GM15510 (cell line): ENCODE data around the gene YIF1B.

Experiments used
- POLR2A ChIP-seq: IDR thresholded peaks from 3 replicates; pipeline ENCODE4 v1.6.1; 2011; ENCODE audit warnings: borderline replicate concordance; ENCODE audit not compliant: insufficient read length; ENCODE audit errors: extremely low read depth

The YIF1B gene

DNA sequence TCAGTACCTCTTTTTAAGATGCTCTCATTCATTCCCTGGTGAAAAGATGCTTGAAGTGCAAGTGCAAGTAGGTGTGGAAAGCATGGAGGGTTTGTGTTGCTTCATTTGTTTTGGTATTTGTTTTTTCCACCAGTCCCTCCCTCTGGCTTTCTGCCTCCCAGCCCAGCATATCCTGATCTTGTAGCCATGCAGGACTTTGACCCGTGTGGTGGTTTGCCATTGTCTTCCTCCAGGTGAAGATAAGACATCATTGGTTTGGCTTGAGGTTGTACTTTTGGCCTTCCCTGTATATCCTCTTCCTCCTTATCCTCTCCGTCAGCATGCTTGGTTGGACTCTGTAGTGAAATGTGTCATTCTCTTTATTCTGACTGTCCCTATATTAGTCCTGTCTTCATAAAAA lies 42.2 kb downstream of the YIF1B start:
- no peak for TF ChIP-seq POLR2A

DNA sequence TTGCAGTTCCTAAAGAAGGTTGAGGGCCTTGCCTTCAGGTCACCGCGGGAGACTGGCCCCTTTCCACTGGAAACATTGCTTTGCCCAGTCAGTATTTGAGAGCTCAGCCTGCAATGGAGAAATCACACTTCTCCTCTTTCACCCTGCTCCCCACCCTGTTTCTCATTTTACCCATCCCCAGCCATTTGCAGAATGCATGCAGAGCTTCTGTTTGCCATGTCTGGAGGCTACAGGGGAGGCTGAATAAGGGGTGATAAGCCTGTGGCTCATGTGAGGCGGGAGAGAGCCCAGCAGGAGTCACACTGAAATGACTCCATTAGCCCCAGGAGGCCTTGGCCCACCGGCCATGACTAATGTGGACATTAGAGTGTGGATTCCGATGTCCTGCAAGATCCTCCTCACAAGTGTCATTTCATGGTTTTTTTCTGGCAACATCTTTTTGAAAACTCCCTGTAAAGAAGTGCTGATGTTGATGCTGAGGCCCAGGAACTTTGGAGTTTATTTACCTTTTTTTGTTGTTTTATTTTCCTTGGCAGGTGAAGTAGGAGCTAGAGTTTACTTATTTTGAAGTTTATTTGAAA lies 45.1 kb downstream of the YIF1B start:
- no peak for TF ChIP-seq POLR2A

DNA sequence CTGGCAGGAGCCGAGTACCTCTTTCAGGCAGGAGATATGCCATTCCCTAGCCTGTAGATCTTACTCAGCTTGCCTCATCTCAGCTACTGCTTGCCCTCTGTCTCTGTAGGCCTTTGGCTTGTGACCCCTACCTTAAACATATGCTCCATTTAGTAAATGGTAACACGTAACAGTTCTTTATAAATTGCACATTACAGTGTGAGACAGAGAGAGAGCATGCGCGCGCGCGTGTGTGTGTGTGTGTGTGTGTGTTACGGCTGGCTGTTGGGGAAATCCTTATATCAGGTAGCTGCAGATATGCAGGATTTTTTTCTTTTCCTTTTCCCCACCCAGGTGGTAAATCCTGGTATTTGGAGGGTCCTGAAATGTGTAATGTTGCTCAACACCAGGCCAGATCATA lies 47.2 kb downstream of the YIF1B start:
- no peak for TF ChIP-seq POLR2A

DNA sequence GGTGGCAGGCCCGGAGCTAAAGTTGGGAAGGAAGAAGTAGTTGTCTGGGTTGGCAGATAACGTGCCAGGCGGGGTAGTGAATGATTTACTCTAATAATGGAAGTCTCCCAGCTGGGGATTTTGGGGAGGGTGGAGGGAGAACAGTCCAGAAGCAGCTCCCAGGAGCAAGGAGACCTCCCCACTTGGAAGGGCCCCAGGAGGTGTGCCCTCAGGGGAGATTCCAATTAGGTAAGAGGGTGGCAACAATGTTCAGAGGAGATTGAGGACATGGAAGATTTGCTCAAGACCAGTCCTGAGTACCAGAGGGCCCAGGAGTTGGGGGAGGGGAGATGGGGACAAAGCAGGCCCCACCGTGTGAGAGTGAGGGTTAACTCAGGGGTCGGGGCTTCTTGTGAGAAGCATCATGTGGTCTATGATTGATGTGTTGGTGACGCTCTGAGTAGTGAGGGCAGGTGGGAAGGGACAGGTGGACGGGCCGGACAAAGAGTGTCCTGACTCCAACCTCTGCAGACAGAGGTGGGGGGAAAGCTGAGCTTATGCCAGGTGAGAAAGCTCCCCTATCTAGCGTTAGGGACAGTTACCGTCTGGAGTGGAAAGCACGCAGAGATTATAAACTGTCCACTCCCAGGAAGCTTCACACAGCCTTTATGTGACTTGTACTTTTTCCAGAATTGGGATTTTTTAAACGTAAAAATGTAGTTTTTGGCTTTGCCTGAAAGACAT lies 47.8 kb downstream of the YIF1B start:
- no peak for TF ChIP-seq POLR2A

DNA sequence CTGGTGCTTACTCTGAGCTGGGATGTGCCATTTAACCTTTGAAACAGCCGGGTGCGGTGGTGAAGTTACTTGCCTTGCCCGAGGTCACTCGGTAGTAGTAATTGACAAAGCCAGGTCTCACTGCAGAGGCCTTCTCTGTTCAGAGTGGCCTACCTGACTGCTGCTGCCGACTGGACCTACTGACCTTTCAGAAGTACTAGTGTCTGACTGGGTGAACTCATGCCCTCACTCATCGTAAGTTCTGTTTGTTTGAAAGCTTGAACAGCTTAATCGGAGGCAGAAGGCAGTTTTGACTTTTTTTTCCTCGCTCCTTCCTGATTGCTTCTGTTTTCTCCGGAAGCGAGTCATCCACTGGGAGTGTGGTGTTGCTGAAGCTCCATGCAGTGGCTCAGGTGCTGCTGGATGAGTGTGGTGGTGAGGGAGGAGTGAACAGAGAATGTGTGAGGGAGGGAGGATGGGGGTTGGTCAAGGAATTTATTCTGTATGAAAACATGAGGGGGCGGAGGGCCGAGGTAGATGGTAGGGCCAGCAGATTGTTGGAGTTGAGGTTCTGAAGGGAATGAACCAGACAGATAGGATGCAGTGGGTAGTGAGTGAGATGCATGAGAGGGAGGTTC lies 48.7 kb downstream of the YIF1B start:
- no peak for TF ChIP-seq POLR2A

DNA sequence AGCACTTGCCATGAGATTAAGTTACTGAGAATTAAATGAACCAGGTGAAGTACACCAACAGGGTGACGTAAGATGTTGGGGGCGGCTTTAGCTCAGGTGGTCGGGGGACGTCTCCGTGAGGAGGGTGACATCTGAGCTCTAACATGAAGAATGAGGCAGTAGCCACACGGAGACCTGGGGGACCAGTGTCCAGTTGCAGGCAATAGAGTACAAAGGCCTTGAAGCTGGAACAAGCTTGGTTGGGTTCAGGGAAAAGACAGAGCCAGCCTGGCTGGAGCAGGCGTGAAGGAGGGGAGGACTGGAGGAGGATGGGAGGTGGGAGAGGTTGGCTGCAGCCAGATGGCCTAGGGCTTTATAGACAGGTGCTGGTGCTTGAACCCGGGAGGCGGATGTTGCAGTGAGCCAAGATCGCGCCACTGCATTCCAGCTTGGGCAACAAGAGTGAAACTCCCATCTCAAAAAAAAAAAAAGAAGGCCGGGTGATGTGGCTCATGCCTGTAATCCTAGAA lies 49.8 kb downstream of the YIF1B start:
- TF ChIP-seq POLR2A: no peak

DNA sequence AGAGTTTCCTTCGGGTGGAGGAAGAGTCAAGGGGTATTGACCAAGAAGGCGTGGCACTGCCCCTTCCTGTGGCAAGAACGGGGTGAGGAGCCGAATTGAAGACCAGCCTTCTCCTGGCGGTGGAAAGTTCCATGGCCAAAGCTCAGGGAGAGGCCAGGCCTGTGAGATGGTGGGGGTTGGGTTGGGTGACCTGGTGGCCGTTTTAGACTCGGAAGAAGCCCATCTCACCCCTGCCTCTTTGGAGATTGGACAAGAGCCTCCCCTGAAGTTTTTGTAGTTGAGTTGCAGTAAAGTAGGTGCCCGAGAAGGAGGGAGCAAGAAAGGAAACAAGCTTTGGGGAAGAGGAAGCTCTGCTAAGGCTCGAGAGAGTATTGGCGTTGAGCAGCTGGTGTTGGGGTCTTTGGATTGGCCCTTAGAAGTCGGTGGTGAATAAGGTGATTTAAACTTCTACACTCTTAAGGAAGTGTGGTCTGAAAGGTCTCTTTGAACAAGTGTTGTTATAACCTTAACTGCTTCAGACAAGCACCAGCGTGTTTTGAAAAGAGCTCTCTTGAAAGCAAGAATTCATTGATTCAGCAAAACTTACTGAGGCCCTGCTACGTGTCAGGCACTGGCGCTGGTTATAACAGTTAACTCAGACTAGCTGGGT lies 50.4 kb downstream of the YIF1B start:
- no peak for TF ChIP-seq POLR2A

DNA sequence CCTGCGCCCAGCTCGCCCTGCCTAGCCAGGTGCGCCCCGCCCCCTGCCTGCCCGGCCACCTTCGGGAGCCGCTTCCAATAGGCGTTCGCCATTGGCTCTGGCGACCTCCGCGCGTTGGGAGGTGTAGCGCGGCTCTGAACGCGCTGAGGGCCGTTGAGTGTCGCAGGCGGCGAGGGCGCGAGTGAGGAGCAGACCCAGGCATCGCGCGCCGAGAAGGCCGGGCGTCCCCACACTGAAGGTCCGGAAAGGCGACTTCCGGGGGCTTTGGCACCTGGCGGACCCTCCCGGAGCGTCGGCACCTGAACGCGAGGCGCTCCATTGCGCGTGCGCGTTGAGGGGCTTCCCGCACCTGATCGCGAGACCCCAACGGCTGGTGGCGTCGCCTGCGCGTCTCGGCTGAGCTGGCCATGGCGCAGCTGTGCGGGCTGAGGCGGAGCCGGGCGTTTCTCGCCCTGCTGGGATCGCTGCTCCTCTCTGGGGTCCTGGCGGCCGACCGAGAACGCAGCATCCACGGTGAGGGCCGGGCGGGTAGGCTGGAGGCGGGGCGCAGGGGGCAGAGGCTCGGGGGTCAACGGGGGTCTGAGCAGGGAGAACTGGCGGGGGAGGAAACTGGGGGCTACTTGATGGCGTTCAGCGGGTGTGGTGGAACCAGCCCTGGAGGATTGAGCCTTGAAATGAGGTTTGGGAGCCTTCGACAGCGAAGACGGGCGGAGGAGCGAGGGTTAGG lies 51.1 kb downstream of the YIF1B start, which contains the start of gene SPINT2:
TSS of gene SPINT2 (plus strand) at position 88 of the 727 bp plus-strand sequence. CDS start at position 408, 320 bp downstream.
- TF ChIP-seq POLR2A: peak; percentile 28

DNA sequence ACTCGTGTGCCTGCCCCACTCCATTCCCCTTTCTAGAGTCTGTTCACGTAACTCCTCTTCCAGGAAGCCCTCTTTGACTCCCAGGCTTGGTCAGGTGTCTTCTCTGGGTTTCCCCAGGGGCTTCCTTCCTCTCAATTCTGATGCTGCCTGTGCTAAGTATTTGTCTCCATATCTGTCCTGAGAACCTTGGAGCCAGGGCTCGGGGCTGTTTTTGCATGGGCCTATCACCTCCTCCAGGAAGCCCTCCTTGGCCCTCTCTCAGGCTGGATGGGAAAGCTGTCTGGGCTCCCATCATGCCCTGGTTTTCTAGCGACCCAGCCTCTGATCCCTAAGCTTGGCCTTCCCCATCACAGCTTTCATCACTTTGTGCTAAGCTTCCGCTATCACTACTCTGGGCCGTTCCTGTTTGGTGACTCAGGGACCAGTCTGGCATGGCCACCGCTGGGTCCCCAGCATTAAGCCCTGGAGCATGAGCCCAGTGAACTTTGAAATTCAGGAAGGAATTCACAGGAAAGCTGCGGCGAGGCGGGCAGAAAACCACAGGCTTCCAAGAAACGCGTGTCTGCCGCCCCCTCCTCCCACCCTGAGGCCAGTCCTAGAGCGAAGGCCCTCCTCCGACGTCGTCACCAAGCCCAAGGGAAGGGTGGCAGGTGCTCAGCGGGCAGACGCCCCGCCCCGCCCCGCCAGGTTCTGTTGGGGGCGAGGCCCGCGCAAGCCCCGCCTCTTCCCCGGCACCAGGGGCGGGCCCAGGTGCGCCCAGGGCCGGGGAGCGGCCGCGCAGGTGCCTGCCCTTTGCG lies 51.9 kb downstream of the YIF1B start:
- no peak for TF ChIP-seq POLR2A

DNA sequence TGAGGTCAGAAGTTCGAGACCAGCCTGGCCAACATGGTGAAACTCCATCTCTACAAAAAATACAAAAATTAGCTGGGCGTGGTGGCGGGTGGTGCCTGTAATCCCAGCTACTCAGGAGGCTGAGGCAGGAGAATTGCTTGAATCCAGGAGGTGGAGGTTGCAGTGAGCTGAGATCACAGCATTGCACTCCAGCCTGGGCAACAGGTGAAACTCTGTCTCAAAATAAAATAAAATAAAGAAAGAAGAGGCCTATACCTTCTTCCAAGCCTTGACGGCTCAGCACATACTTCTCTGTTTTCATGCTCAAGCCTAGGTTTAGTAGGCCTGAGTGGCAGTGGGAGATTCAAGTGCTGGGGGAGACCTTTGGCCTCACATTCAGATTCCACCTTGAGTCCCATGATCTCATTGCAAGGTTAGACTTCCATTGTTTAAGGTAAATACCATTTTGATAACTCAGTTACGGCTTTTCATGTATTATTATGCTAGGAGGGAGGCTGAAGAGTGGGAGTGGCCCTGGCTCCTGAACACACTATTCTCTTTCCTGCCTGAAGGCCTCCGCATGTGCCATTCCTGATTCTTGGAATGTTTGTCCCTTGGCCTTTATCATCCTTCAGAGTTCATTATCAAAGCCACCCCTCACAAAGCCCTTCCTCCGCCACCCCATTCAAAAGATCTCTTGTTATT lies 53.0 kb downstream of the YIF1B start:
- TF ChIP-seq POLR2A: no peak

DNA sequence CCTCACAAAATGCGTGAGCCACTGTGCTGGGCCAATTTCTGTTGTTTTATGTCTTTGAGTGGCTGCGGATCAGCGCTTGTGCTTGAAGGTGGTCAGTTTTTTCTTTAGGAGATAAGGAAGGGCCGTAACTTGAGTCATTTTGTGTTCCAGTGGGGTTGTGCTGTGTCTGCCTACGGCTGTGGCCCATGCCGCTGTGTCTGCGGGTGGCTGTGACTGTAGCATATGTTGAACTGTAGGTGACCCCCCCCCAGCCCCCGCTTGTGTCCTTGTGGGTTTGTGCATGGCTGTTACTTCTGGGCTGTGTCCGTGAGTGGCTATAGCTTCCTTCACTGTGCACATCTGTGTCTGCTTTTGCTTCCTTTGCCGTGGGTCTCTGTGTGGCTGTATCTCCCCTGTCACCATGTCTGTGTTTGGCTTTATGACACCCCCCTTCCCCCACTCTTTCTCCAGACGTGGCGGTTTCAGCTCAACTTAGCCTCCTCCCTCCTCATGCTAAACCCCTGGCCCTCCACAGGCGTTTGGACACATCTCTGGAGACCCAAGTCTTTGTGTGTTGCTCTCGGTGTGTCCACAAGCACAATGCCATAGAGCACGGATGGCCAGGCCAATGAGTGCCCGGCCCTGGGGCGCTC lies 60.2 kb downstream of the YIF1B start:
- TF ChIP-seq POLR2A: no peak

DNA sequence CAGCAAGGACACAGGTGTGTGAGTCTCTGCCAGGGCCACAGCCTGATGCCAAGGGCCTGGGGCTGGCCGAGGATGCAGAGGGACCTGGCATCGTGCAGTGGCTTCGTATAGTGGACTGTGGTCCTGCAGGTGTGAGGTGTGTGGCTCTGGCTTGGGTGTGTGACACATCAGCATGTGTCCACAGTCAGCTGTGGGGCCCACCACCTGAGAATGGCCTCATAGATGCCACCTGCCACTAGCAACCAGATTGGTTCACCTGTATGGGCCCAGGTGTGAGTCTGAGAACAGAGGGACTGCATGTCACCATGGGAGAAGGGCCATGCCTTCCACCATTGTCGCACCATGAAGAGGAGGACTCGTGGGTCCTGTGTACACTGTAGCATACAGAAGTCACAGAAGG lies 62.0 kb downstream of the YIF1B start:
- no peak for TF ChIP-seq POLR2A
